NCI-H2029 (cell line): ENCODE data around the gene SYNPO2.
"Not testable (repeated sequence)": the region's sequence is repeated elsewhere in the genome, so short reads cannot be mapped to it uniquely, and the experiment has no call there.

Source experiments
- DNase-seq: peaks from one replicate; lab custom pipeline; 2025; lab: John Stamatoyannopoulos, UW

The SYNPO2 gene

DNA sequence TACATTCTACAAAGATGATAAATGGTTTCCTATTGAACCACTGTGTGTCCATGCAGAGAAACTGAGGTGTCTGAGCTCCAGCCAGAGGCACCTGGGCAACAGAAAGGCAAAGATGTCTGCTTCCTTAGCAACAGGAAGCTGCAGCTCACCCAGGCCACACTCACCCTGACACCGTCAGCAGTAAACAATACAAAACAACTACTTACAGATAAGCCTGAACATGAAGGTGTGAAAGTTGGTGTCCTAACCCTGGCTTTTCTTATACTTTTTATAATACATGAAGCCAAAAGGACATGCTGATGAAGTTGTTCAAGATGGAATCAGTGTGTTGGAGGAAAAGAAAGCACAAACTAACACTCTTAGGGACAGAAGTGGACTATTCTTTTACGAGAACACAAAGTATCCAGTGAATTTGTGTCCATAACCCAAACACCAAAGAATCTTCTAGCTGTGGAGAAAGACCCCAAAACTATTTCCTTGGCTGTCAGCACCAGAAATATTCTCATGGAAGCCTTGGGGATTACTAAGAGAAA lies 117.3 kb downstream of the SYNPO2 start:
- no peak for DNase-seq

DNA sequence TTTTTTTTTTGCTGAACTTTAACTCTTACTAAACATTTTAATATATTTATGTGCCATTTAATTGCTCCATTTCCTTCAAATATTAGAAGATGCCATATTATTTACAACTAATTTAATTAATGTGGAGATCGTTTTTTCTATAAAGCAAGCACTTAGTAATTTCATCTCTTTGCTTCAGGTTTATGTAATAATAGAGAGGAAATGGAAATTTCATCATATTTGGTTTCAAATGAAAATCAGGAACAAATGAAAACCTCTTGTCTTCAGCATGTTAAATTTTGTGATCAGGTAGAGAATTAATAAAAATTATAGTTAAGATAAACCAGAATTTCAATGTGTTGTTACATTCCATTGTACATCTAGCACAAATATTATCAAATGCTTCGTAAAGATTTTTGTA lies 120.1 kb downstream of the SYNPO2 start:
- no peak for DNase-seq

DNA sequence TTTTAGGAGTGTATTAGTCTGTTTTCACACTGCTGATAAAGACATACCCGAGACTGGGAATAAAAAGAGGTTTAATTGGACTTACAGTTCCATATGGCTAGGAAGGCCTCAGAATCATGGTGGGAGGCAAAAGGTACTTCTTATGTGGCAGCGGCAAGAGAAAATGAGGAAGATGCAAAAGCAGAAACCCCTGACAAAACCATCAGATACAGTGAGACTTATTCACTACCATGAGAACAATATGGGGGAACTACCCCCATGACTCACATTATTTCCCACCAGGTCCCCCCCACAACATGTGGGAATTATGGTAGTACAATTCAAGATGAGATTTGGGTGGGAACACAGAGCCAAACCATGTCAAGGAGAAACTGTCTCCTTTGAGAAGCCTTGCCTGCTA lies 121.6 kb downstream of the SYNPO2 start:
- not testable (repeated sequence) for DNase-seq

DNA sequence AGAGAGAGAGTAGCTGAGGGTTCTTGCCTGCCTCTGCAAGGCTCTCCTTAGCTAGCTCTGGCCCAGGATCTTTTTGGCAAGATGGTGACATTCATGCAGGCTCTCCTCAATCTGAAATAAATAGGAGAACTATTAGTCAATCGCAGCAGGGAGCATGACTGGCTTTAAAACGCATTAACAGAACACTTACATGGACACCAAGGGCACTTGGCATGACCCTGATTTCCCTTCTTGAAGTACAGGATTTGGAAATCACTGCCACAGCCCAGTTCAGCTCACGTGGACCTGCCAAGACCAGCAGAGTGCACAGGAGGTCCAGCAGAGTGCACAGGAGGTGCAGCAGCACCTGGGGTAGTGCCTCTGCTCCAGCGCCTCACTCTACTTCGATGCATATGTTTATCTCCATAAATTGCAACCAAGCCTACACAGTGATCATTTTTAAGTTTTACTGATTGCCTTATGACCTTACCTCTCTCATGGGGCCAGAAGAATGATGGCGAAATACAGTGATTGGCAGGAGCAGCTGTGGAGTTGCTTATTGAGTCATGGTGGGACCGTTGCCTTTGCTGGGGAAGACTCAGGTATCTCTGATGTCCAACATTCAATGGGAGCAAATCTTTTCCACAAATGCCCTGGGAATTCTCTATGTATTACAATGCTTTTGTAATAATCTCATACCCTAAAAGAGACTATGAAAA lies 122.4 kb downstream of the SYNPO2 start:
- no peak for DNase-seq

DNA sequence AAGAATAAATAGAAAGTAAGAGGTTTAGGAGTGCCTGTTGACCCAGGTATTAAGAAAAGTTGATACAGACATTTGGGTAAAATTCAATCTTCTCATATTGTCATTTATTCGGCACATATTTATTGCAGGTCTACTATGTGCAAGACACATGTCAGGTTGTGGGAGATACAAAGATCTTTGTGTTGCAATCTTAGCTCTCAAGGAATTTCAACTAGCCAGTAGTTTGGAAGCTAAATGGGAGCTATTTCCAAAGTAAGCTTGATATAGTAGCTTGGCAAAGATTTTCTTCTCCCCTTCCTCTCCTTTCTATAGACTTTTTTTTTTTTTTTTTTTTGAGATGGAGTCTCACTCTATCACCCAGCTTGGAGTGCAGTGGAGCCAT lies 122.9 kb downstream of the SYNPO2 start:
- no peak for DNase-seq

DNA sequence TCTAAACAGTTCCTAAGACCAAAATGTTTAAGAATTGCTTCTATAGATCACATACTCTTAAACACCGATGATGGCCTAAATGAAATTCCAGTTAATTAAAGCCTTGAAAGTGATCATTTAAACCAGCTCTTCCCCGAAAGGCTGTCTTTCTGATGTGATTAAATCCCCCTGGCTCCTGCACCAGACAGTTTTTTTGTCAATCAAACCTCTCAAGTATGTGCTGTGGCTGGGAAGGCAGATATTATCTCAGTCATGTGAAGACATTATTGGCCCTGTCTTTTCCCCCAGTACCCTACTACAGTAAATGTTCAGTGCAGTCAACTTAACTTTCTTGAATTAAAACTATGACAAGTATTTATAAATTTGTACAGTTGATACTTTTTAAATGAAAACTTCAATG lies 126.0 kb downstream of the SYNPO2 start:
- DNase-seq: no peak

DNA sequence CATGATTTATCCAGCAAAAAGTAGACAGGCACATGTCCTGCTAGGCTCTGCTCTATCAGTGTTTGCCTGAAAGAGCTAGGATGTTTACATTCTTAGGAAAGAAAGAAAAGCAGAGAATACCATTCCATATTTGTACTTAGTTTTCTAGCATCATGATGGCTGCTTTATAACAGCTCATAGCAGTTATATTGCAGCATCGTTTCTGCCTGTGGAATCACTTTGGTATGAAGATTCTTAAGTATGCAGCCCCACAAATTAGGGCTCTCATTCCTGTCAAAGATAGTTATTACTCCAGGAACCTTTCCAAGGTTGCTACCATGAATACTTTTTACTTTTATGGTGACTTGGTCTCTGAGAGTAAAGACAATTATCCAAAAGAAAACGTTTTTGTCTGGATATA lies 128.0 kb downstream of the SYNPO2 start:
- DNase-seq: no peak

DNA sequence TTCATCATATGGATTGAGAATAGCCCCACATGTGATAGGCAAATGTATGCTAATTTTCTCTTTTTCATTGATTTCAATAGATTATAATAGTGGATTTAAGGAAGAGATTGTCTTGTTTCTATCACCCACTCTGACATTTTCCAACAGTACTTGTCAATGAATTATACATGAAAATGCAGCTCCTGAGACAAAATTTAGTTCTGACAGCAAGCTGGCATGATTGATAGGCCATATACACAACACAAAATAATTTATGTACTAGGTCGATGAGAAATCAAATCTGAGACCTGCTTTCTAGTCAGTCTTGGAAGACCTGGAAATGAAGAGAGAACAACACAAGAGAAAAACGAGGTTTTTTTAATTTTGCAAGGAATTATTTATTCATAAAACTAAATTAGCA lies 129.0 kb downstream of the SYNPO2 start:
- DNase-seq: no peak

DNA sequence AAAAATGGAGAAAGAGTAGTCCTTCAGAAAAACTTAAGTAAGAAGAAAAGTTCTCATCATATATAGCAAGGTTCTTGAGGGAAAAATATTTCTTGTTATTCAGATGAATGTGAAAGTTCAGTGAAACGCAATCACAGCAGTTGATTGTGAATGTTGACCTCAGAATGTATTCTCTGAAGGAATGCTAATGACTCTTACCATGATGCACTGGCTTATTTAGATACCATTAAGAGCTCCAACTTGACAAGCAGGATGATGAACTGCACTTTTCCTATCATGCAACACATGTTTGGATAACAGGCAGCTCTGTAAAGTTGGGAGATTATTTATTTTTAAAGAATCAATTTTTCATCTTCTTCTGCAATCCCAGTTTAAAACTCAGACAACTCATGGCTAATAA lies 131.5 kb downstream of the SYNPO2 start:
- no peak for DNase-seq

DNA sequence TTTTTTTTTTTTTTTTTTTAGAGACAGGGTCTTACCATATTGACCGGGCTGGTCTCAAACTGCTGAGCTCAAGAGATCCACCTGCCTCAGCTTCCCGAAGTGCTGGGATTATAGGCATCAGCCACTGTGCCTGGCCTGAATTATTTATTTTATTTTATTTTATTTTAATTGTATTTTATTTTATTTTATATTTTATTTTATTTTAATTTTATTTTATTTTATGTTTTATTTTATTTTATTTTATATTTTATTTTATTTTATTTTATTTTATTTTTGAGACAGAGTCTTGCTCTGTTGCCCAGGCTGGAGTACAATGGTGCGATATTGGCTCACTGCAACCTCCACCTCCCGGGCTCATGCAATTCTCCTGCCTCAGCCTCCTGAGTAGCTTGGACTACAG lies 133.9 kb downstream of the SYNPO2 start:
- not testable (repeated sequence) for DNase-seq

DNA sequence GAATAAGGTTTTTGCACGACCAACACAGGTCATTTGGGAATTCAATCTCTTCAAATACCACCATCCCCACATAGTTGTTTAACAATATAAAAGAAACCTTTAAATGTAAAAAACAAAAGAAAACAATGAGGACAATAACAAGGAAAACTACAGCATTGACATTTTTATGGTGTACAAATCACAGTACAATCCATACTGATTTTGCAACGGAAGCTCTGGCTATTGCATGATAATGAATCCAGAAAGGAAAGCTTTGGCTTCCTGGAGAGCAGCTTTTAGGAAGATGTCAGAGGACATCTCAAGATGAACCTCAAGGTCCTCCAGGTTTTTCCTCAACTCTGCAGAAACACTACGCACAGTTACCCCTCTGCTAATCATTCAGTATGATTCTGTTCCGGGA lies 135.4 kb downstream of the SYNPO2 start:
- DNase-seq: no peak

DNA sequence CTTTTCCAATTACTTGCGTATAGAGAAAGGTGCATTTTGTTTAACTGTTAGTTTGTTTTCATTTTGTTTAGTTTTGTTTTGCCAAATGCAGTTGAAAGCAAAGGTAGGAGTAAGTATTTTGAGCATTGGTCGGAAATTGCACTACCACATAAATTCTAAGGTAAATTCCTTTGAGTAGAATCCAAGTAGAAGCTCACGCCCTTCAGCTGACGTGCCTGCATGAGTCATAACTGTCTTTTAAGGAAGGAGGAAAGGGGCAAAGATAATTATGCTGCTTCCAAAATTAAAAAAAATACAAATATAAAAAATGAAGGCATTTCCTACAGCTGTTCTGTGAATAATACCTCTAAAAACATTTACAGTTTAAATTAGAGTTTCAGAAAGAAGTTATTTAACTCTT lies 136.8 kb downstream of the SYNPO2 start:
- DNase-seq: no peak

DNA sequence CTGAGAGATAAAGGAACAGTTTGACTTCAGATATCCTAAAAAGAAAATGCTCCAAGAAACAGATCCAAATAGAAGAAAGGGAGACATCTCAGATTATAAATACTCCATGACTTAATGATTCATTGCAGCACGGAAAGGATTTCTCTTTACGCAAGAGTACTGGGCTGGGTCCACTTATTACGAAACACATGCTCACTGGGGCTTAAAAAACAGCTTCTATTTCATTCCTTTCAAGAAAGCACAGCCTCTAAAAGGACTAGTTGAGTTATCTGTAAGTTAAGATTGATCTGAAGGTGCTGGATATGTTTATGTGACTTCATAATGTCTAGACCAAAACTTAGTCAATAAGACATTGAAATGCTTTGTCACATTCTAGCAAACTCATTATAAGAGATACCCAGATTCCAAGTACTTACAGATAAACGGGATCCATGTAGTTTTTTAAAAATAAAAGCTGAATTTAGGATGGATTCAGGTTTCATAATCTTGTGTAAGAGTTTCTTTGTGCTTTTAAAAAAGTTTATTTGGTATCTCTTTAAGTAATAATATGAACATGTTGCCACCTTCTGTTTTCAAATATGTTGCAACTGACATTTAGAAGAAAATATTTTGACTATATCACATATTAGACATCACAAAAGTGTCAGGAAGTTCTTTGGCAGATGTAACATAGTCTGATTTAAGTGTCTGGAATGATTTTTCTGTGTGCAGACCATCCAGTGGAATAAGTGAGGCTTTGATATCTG lies 137.4 kb downstream of the SYNPO2 start:
- DNase-seq: no peak

DNA sequence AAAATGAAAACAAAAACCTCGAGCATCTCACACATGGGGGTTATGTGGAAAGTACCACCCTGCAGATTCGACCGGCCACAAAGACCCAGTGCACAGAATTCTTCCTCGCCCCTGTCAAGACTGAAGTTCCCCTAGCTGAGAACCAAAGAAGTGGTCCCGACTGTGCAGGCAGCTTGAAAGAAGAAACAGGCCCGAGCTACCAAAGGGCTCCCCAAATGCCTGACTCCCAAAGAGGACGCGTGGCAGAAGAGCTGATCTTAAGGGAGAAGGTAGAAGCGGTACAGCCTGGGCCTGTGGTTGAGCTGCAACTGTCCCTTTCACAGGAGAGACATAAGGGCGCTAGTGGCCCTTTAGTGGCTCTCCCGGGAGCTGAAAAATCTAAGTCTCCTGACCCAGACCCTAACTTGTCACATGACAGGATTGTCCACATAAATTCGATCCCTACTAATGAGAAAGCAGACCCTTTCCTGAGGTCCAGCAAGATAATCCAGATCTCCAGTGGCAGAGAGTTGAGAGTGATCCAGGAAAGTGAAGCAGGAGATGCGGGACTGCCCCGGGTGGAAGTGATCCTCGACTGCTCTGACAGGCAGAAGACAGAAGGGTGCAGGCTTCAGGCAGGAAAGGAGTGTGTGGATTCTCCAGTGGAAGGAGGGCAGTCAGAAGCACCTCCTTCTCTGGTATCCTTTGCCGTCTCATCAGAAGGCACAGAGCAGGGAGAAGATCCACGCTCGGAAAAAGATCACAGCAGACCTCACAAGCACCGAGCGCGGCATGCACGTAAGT lies 138.2 kb downstream of the SYNPO2 start:
- no peak for DNase-seq

DNA sequence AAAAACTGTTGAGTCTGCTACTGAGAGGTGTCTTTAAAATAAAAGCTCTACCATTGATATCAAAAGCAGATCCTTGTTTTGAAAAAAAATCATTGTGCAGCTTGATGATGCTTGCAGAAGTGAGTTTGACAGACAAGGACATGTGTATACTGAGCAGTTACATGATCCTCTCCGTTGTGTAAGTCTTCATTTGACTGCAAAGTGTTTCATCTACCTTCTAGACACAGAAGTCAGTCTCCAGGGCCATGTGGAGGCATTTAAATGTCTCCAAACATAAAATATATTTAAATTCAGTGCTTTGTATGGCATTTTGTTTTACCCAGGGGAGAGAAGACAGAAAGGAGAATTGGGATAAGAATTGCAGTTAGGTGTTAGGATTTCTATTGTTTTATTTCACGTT lies 139.2 kb downstream of the SYNPO2 start:
- DNase-seq: no peak

DNA sequence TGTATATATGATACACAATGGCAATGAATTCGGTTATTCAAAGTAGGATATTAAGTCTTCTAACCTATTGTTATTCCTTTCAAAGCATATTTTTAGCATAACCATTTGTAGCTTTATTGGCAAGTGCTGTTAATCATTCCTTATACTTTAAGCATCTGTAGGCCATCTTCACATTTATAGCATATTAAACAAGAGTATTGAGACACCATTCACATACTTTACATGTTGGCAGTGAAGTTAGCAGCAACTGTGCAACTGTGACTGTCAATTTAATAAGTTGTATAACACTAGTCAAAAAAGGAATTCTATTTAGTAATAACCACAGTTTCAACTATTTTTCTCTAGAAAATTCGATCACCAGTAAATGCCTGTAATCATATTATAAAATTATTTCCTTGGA lies 139.6 kb downstream of the SYNPO2 start:
- no peak for DNase-seq

DNA sequence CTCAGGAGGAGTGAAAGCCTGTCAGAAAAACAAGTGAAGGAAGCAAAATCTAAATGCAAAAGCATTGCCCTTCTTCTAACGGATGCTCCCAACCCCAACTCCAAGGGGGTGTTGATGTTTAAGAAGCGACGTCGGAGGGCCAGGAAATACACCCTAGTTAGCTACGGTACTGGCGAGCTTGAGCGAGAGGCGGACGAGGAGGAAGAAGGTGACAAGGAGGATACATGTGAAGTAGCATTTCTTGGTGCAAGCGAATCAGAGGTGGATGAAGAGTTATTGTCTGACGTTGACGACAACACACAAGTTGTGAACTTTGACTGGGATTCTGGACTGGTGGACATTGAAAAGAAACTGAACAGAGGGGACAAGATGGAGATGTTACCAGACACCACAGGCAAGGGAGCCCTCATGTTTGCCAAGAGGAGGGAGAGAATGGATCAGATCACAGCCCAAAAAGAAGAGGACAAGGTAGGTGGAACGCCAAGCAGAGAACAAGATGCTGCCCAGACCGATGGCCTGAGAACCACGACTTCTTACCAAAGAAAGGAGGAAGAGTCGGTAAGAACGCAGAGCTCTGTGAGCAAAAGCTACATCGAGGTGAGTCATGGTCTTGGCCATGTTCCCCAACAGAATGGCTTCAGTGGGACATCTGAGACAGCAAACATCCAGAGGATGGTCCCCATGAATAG lies 141.3 kb downstream of the SYNPO2 start:
- DNase-seq: no peak

DNA sequence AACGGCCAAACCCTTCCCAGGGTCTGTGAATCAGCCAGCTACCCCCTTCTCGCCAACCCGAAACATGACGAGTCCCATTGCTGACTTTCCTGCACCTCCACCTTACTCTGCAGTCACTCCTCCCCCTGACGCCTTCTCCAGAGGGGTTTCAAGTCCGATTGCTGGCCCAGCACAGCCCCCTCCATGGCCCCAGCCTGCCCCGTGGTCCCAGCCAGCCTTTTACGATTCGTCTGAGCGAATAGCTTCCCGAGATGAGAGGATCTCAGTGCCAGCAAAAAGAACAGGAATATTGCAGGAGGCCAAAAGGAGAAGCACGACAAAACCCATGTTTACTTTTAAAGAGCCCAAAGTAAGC lies 141.9 kb downstream of the SYNPO2 start:
- DNase-seq: no peak

DNA sequence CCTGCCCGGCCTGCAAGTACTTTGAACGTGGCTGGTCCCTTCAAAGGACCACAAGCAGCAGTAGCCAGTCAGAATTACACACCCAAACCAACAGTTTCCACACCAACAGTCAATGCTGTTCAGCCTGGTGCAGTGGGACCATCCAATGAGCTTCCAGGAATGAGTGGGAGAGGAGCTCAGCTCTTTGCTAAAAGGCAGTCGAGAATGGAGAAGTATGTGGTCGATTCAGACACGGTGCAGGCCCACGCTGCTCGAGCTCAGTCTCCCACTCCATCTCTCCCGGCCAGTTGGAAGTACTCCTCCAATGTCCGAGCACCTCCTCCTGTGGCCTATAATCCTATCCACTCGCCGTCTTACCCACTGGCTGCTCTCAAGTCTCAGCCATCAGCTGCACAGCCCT lies 142.6 kb downstream of the SYNPO2 start:
- DNase-seq: no peak

DNA sequence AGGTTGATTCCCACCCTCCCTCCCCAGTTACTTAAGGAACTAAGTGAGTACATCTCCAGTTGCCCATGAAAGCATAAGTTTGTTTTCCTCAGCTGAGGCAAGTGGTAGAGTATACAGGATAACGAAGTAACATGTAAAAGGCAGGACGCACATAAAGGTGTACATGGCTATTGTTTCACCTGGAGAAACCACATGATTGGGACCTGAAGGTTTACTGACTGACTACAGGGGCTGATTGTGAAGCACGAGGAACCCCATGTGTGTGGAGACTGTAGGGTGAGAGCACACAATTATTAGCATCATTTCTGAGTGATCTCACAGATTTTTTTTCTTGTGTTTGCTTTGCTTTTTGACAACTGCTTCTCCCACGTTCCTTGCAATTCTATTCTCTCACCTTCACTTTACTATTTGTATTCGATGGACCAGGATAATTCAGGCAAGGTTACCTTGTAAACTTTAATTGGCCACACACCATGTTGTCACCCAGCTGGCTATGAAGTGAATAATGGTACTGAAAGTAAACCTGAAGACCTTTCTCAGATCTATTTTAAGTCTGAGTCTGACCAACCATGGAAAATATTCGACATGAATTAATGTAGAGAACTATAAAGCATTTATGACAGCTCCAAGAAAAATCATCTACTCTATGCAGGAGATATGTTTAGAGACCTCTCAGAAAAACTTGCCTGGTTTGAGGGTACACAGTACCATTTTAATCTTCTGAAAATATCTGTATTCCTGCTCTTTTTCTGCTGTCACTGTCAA lies 144.4 kb downstream of the SYNPO2 start:
- no peak for DNase-seq

DNA sequence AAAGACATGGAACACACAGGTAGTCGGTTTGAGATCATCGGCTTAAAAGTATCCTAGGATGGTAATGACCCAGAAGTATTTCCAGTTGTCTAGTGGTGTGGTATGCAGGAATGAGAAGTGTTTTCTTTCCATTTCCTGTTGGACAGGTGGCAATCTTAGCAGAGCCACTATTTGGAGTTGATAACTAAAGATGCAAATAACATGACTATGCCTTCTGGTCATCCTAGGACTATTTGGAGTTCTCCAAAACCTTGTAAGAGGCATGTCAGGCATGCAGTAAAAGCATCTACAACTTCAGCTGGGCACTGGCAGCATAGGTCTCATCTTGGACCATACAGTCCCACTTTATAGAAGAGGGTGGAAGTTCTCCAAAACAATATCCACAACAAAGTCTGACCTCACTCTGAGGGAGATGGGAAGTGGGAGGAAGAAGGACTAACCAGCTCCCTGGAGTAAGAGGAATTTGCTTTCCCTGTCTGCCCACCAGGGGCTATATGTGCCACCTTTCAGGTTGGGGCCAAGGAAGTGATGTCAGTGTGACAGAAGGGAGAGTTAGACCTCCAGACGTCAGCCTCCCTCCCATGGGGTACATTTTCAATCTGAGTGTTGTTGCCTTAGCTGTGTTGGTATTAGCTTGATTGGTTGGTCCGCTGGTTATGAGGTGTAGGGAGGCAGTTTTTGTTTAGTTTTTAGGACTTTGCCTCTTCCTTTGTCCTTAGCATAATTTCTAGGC lies 145.8 kb downstream of the SYNPO2 start:
- no peak for DNase-seq
